Astrocyte (in vitro differentiated cells and primary cell): ENCODE data around the gene ZNF629.

Source experiments
- EZH2 ChIP-seq: IDR thresholded peaks from 2 replicates; pipeline ENCODE4 v1.6.1; 2012; ENCODE audit warnings: mild to moderate bottlenecking, low read length, inconsistent platforms; ENCODE audit not compliant: insufficient read depth
- TF ChIP-seq, protein P1 (sequence below): IDR thresholded peaks from 2 replicates; pipeline ENCODE4 v1.5.1; 2011; ENCODE audit warnings: low read depth, mild to moderate bottlenecking, inconsistent platforms, low read length, moderate library complexity; ENCODE audit not compliant: insufficient read depth

DNA sequence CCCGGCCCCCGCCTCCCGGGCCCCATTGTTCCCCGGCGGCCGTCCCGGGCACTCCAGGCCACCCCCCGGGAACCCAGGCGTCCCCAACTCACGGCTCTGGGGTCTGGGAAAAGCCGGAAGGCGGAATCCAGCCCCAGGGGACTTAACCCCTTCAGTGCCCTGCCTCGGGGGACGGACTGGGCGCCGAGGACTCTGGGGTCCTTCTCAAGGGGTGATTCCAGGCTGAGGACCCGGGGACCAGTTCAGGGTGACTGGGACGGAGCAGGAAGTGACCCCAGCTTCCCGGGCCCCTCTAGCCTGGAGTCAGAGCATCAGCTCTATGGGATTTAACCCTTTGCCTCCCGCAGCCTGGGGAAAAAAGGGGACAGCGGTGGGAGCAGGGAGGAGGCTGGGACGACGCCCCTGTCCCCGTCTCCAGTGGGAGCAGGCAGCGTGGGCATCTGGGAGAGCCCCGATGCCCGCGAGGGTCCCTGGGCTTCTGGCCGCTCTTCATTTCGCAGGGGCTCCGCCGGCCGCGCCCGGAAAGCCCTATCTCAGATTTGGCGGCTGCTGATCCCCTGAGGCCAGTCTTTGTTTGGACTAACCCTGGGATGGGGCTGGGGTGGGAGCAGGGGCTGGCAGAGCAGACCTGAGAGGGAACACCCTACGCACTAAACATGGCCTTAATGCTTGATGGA is at the start of gene ZNF629:
- TF ChIP-seq, protein P1, sequence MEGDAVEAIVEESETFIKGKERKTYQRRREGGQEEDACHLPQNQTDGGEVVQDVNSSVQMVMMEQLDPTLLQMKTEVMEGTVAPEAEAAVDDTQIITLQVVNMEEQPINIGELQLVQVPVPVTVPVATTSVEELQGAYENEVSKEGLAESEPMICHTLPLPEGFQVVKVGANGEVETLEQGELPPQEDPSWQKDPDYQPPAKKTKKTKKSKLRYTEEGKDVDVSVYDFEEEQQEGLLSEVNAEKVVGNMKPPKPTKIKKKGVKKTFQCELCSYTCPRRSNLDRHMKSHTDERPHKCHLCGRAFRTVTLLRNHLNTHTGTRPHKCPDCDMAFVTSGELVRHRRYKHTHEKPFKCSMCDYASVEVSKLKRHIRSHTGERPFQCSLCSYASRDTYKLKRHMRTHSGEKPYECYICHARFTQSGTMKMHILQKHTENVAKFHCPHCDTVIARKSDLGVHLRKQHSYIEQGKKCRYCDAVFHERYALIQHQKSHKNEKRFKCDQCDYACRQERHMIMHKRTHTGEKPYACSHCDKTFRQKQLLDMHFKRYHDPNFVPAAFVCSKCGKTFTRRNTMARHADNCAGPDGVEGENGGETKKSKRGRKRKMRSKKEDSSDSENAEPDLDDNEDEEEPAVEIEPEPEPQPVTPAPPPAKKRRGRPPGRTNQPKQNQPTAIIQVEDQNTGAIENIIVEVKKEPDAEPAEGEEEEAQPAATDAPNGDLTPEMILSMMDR: no peak
- no peak for TF ChIP-seq EZH2
